NCI-H1092 treated with DMSO at 0.1 percent for 48 hours (cell line): Measurements from ENCODE around the gene RIOK3.
"Not testable (repeated sequence)": the region's sequence is repeated elsewhere in the genome, so short reads cannot be mapped to it uniquely, and the experiment has no call there.

Experiments used
- DNase-seq: peaks from one replicate; lab custom pipeline; 2025; lab: John Stamatoyannopoulos, UW

RIOK3 gene

GRCh38 chr18:23451491-23451890, 1.6 kb upstream of the RIOK3 start:
- DNase-seq = no peak

- DNase-seq = no peak
These were observed 750 bp upstream of the RIOK3 start for GRCh38 chr18:23452347-23452727.

GRCh38 chr18:23453680-23454058, 582 bp downstream of the RIOK3 start:
- DNase-seq = peak; percentile 42

DNA sequence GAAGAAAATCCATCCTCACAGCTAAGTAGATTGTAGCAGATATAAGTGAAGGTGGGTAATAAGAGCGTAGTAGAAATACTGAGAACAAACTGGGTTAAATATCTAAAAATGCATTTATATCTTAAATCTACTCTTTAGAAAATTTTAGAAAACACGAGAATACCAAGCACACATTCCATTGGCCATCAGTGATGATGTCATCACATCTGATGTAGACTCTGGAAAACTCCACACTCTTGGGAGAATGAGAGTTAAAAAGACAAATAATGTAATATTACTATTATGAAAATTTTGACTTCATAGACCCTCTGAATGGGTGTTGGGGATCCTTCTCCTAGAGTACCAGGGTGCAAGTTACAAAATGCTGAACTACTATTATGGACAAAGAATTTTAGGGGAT, 3.7 kb downstream of the RIOK3 start:
- DNase-seq = no peak

GRCh38 chr18:23458830-23459529, 5.9 kb downstream of the RIOK3 start:
- no peak for DNase-seq

DNA sequence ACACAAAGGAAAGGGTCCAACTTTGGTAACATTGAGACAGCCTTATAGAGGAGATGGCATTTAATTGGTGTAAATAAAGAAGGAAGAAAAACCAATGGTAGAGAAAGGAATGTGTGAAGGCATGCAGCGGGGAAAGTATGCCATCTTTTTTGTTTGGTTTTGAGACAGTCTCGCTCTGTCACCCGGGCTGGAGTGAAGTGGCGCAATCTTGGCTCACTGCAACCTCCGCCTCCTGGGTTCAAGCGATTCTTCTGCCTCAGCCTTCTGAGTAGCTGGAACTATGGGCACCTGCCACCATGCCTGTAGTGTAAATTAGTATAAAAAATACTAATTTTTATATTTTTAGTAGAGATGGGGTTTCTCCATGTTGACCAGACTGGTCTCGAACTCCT, 6.4 kb downstream of the RIOK3 start:
- no peak for DNase-seq

DNA sequence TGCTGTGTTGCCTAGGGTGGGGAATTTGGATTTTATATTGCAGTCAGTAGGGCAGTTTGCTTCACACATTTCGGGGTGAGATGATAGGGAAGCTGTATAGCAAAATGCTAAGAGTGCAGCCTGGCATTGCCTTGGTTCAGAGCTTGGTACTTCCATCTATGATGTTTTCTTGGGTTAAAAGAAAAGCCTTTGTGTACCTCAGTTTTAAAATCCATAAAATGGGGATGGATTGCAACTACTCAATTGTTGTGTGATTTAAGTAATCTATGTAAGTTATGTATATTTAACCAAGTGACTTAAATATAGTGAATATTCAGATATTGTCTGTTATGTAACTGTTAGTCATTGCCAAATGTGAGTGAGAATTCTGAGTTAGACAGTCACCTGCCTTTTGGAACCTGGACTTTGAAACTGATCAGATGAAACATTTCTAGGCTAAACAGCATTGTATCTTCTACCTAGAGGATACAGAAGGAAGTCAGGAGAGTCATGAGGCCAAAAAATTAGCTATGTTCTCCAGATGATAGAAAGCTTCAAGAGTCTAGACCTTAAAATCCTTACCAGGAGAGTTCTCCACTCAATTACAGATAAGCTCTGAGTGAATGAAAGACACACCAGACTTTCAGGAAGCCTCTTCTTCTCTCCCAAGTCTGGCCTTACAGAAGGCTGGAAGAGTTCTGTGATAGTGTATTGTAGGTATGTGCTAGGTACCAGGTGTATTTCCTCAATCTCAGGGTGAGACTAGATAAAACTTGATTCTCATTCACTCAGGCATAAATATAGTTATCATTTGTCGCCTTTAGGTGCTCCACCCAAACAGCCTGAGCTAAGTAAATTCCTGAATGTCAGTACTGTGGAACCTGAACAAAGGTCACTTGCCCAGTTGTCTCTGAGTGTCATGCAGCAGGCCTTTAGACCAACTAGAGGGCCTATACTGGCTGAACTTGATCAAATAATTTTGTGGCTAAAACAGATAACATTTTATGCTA, 7.5 kb downstream of the RIOK3 start:
- no peak for DNase-seq

GRCh38 chr18:23462876-23463275, 9.8 kb downstream of the RIOK3 start:
- DNase-seq = no peak

- no peak for DNase-seq
These were observed 15.8 kb downstream of the RIOK3 start for GRCh38 chr18:23468753-23469459.

- no peak for DNase-seq
These were observed 17.7 kb downstream of the RIOK3 start for GRCh38 chr18:23470620-23471387.

DNA sequence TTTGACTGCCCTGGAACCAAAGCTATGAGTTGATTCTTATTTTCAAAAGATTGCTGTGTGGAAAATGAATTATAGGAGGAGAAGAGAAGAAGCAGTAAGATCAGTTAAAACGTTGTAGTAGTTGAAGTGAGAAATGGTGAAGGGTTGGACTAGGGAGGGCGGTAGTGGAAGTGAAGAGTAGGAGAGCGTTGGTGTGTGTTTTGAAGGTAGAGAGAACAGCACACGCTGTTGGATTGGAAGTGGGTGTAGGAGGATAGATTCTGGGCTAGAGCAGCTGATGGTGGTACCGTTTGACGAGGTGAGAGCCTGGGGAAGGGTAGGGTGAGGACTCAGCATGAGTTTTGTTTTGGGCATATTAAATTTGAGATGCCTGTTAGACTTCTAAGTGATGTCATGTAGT, 18.4 kb downstream of the RIOK3 start:
- DNase-seq = no peak

DNA sequence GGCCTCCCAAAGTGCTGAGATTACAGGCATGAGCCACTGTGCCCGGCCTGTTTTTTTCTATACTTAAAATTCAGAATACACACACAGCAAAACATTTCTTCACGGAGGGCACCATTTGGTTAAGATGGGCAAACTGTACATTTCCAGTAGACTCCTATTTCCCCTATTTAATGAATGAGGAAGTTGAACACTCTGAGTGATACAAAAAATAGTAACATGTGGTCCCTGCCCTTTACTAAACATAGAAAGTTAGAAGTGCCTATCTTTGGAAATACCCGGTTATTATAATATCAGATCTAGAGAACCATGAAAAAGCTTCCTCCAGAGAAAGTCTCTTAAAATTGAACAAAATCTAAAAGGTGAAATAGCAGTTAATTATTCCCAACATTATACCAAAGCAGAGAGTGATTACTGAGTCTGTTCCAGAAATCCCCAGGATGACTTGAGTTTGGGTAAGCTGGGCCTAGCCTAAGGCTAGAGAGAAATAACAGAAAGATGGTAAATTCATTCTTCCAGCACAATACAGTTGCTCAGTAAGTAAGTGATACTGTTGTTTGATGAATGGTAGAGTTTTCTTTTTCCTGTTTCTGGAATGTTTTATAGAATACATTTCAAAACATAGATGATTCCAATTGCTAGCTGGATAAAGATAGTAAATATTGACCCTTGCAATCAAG, 26.9 kb downstream of the RIOK3 start:
- no peak for DNase-seq

GRCh38 chr18:23484561-23485182, 31.6 kb downstream of the RIOK3 start:
- no peak for DNase-seq

GRCh38 chr18:23485386-23485785, 32.3 kb downstream of the RIOK3 start:
- no peak for DNase-seq

DNA sequence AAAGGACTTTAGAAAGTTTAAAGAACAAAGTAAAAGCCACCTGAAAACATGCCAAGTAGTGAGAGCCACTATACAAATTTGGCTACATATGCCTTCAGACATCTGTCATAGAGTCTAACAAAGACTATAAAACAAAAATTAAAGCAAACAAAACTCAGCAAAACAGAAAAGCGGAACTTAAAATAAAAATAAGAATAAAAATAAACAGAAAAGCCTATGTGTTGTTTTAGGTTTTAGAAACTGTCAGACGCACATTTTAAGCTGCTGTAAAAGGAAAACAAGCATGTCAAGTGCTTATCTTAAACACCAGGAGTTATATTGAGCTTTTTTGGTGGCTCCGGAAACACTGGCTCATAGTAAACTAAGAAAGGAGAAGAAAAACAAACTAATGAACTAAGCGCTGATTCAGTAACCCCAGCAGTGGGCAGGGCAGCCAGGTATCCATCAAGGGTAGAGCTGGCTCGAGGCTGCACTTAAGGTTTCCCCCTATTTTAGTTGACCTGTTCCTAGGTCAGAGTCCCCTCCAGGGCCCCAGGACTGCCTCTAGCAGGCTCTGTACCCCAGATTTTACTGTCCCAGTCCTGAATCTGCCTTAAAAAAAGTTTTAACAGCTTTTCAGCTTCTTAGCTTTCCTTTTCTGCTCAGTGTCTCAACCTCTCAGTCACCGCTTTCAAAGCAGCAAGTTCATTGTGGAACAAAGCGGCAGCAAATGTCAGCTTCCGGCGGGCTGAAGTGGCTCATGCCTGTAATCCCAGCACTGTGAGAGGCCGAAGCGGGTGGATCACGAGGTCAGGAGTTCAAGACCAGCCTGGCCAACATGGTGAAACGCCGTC, 34.9 kb downstream of the RIOK3 start:
- DNase-seq = no peak

GRCh38 chr18:23489586-23489985, 36.5 kb downstream of the RIOK3 start:
- not testable (repeated sequence) for DNase-seq

GRCh38 chr18:23493654-23494053, 40.6 kb downstream of the RIOK3 start:
- no peak for DNase-seq

GRCh38 chr18:23494992-23495391, 41.9 kb downstream of the RIOK3 start:
- no peak for DNase-seq

DNA sequence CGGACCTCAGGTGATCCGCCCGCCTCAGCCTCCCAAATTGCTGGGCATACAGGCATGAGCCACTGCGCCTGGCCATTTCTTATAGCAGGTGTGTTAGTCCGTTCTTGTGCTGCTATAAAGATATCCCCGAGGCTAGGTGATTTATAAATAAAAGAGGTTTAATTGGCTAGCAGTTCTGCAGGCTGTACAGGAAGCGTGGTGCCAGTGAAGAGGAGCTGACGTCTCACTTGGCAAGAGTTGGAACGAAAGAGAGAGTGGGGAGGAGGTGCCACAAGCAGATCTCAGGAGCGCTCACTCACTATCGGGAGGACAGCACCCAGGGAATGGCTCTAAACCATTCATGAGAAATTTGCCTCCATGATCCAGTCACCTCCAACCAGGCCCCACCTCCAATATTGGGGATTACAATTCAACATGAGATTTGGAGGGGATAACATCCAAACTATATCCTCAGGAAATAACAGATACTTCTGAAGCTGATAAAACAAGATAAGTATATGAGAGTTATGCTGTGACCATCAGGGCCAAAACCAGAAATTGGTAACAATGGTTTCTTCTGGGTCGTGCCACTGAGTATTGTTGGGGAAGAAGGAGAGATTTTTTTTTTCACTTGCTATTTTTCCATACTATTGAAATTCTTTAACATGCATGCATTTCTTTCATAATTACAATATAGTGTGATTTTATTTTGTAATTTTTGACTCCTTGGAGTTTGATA, 42.8 kb downstream of the RIOK3 start:
- peak; percentile 16 for DNase-seq
